Trophoblast cell (in vitro differentiated cells and primary cell): ENCODE data around the gene FRMPD4.

Experiments
- DNase-seq, 2 donors: peaks; one replicate each; pipeline ENCODE4 v3.0.0-alpha.2; 2016
- H2AFZ ChIP-seq: 2 replicates; pipeline ENCODE4 v1.6.1; 2013; ENCODE audit warnings: low read length, moderate library complexity, mild to moderate bottlenecking; ENCODE audit not compliant: insufficient read depth, poor library complexity
- H2AK5ac ChIP-seq: 2 replicates; pipeline ENCODE4 v1.6.1; 2013; ENCODE audit warnings: mild to moderate bottlenecking, low read length
- H2BK120ac ChIP-seq: 2 replicates; pipeline ENCODE4 v1.6.1; 2013; ENCODE audit warnings: low read length, mild to moderate bottlenecking, moderate library complexity; ENCODE audit not compliant: insufficient read depth, poor library complexity
- H2BK12ac ChIP-seq: 2 replicates; pipeline ENCODE4 v1.6.1; 2013; ENCODE audit warnings: mild to moderate bottlenecking, low read length, moderate library complexity
- H2BK5ac ChIP-seq: 2 replicates; pipeline ENCODE4 v1.6.1; 2013; ENCODE audit warnings: low read length, low read depth, moderate library complexity, mild to moderate bottlenecking; ENCODE audit not compliant: poor library complexity
- H3K14ac ChIP-seq: 2 replicates; pipeline ENCODE4 v1.6.1; 2013; ENCODE audit warnings: mild to moderate bottlenecking, low read length
- H3K18ac ChIP-seq: 2 replicates; pipeline ENCODE4 v1.6.1; 2013; ENCODE audit warnings: mild to moderate bottlenecking, low read length
- H3K23ac ChIP-seq: 2 replicates; pipeline ENCODE4 v1.6.1; 2013; ENCODE audit warnings: low read length
- H3K27ac ChIP-seq: 2 replicates; pipeline ENCODE4 v1.5.1; 2013; ENCODE audit warnings: low read depth, mild to moderate bottlenecking, inconsistent platforms, low read length, moderate library complexity
- H3K27me3 ChIP-seq: 2 replicates; pipeline ENCODE4 v1.6.1; 2013; ENCODE audit warnings: inconsistent platforms, mild to moderate bottlenecking, low read length, moderate library complexity; ENCODE audit not compliant: insufficient read depth
- H3K36me3 ChIP-seq, 2 experiments: 1 replicate in 1 of 2; 2 replicates in 1 of 2; pipeline ENCODE4 v1.6.1; 2013; ENCODE audit warnings: low read length in 2 of 2, mild to moderate bottlenecking in 2 of 2, moderate library complexity in 1 of 2; ENCODE audit not compliant: insufficient read depth in 2 of 2, control insufficient read depth in 1 of 2
- H3K4ac ChIP-seq: 2 replicates; pipeline ENCODE4 v1.6.1; 2013; ENCODE audit warnings: low read depth, mild to moderate bottlenecking, low read length, moderate library complexity
- H3K4me1 ChIP-seq, 2 experiments: 1 replicate in 1 of 2; 2 replicates in 1 of 2; pipeline ENCODE4 v1.6.1; 2013; ENCODE audit warnings: low read length in 2 of 2, mild to moderate bottlenecking in 2 of 2, moderate library complexity in 1 of 2; ENCODE audit not compliant: insufficient read depth in 2 of 2, control insufficient read depth in 1 of 2
- H3K4me2 ChIP-seq: 2 replicates; pipeline ENCODE4 v1.6.1; 2013; ENCODE audit warnings: inconsistent platforms, mild to moderate bottlenecking, low read length, moderate library complexity
- H3K4me3 ChIP-seq: 2 replicates; pipeline ENCODE4 v1.5.1; 2013; ENCODE audit warnings: mild to moderate bottlenecking, low read depth, low read length, inconsistent platforms
- H3K79me1 ChIP-seq: one replicate; pipeline ENCODE4 v1.6.1; 2013; ENCODE audit warnings: low read length
- H3K79me2 ChIP-seq: 2 replicates; pipeline ENCODE4 v1.6.1; 2013; ENCODE audit warnings: low read length, mild to moderate bottlenecking; ENCODE audit not compliant: control insufficient read depth, insufficient read depth, poor library complexity
- H3K9ac ChIP-seq: 2 replicates; pipeline ENCODE4 v1.6.1; 2013; ENCODE audit warnings: mild to moderate bottlenecking, low read length
- H3K9me3 ChIP-seq: 2 replicates; pipeline ENCODE4 v1.6.1; 2013; ENCODE audit warnings: low read depth, mild to moderate bottlenecking, control low read depth, inconsistent platforms, low read length; ENCODE audit not compliant: insufficient read depth
- H4K12ac ChIP-seq: 2 replicates; pipeline ENCODE4 v1.6.1; 2013; ENCODE audit warnings: low read depth, mild to moderate bottlenecking, low read length, moderate library complexity
- H4K8ac ChIP-seq: 2 replicates; pipeline ENCODE4 v1.6.1; 2013; ENCODE audit warnings: low read depth, mild to moderate bottlenecking, low read length, moderate library complexity
- H4K91ac ChIP-seq: one replicate; pipeline ENCODE4 v1.6.1; 2013; ENCODE audit warnings: low read depth, mild to moderate bottlenecking, low read length, moderate library complexity
- WGBS: extraction: QIAGEN DNeasy Blood & Tissue Kit; methylation state at CpG from one replicate; pipeline ENCODE4 v1.1.7; 2013; ENCODE audit warnings: missing lambda C conversion rate; ENCODE audit not compliant: insufficient read length, insufficient coverage; ENCODE audit errors: extremely low coverage; 5-methylcytosine and 5-hydroxymethylcytosine counted together

Gene FRMPD4

GRCh38 chrX:12753366-12753765, 615.1 kb downstream of the FRMPD4 start:
- H3K4me1 ChIP-seq = peaks cover 0 to 2% of the 10 kb centered on the region in 2 experiments
- H3K36me3 ChIP-seq = no peaks in the 10 kb centered on the region
- H4K8ac ChIP-seq = no peak overlapping the region
- no peaks in the 10 kb centered on the region for H3K79me1 ChIP-seq
- H3K4me3 ChIP-seq = no peak overlapping the region
- no peak overlapping the region for H3K27ac ChIP-seq
- no peak overlapping the region for H3K18ac ChIP-seq
- no peak overlapping the region for H2AFZ ChIP-seq
- H2BK120ac ChIP-seq = no peak overlapping the region
- H3K23ac ChIP-seq = no peak overlapping the region
- H3K4ac ChIP-seq = no peak overlapping the region
- H2BK12ac ChIP-seq = no peak overlapping the region
- no peaks in the 10 kb centered on the region for H3K27me3 ChIP-seq
- no peaks in the 10 kb centered on the region for H3K79me2 ChIP-seq
- H3K9me3 ChIP-seq = no peaks in the 10 kb centered on the region
- no peak overlapping the region for H3K4me2 ChIP-seq
- H3K14ac ChIP-seq = no peak overlapping the region
- no peak overlapping the region for H3K9ac ChIP-seq
- no CpG with 5 or more reads among the region's 2 CpGs for WGBS
- H2BK5ac ChIP-seq = no peak overlapping the region
- no peak overlapping the region for H2AK5ac ChIP-seq
- H4K12ac ChIP-seq = no peak overlapping the region
- no peak overlapping the region for H4K91ac ChIP-seq
- no peak for DNase-seq

- Histone ChIP-seq H3K4me3 (no peak overlapping the region), H2BK120ac (no peak overlapping the region), H2BK5ac (no peak overlapping the region), H3K4me2 (no peak overlapping the region), H2AK5ac (no peak overlapping the region), H2AFZ (no peak overlapping the region), H3K79me1 (no peaks in the 10 kb centered on the region), H4K8ac (no peak overlapping the region), H3K79me2 (no peaks in the 10 kb centered on the region), H3K18ac (no peak overlapping the region), H3K36me3 (no peaks in the 10 kb centered on the region), H3K14ac (no peak overlapping the region), H4K91ac (no peak overlapping the region), H3K23ac (no peak overlapping the region), H3K9me3 (no peaks in the 10 kb centered on the region), H2BK12ac (no peak overlapping the region), H3K9ac (no peak overlapping the region), H4K12ac (no peak overlapping the region), H3K4ac (no peak overlapping the region), H3K27me3 (no peaks in the 10 kb centered on the region), H3K27ac (no peak overlapping the region), H3K4me1 (peaks cover 0 to 2% of the 10 kb centered on the region in 2 experiments)
- DNase-seq = no peak
- WGBS = no CpG with 5 or more reads among the region's 3 CpGs
Observed at GRCh38 chrX:12758291-12758690, 620.0 kb downstream of the FRMPD4 start.

- no peaks in the 10 kb centered on the region for H3K27me3 ChIP-seq
- H2BK120ac ChIP-seq = no peak overlapping the region
- no peak overlapping the region for H4K12ac ChIP-seq
- H3K9ac ChIP-seq = no peak overlapping the region
- H2AFZ ChIP-seq = no peak overlapping the region
- no peaks in the 10 kb centered on the region for H3K4me1 ChIP-seq
- H2BK12ac ChIP-seq = no peak overlapping the region
- no peak overlapping the region for H3K14ac ChIP-seq
- no CpG with 5 or more reads among the region's 2 CpGs for WGBS
- H3K79me1 ChIP-seq = no peaks in the 10 kb centered on the region
- H2AK5ac ChIP-seq = no peak overlapping the region
- DNase-seq = no peak
- no peaks in the 10 kb centered on the region for H3K79me2 ChIP-seq
- H3K4ac ChIP-seq = no peak overlapping the region
- no peak overlapping the region for H3K18ac ChIP-seq
- H3K36me3 ChIP-seq = no peaks in the 10 kb centered on the region
- H3K27ac ChIP-seq = no peak overlapping the region
- H3K4me3 ChIP-seq = no peak overlapping the region
- no peak overlapping the region for H4K91ac ChIP-seq
- H3K23ac ChIP-seq = no peak overlapping the region
- no peaks in the 10 kb centered on the region for H3K9me3 ChIP-seq
- H4K8ac ChIP-seq = no peak overlapping the region
- H3K4me2 ChIP-seq = no peak overlapping the region
- H2BK5ac ChIP-seq = no peak overlapping the region
Observed at GRCh38 chrX:12767856-12768255, 629.6 kb downstream of the FRMPD4 start.

GRCh38 chrX:12768491-12768890, 630.2 kb downstream of the FRMPD4 start:
- no peak overlapping the region for H3K4me2 ChIP-seq
- no peak overlapping the region for H4K8ac ChIP-seq
- H3K4me3 ChIP-seq = no peak overlapping the region
- H2BK5ac ChIP-seq = no peak overlapping the region
- H3K23ac ChIP-seq = no peak overlapping the region
- H3K18ac ChIP-seq = no peak overlapping the region
- no peak overlapping the region for H2BK12ac ChIP-seq
- H3K14ac ChIP-seq = no peak overlapping the region
- H3K4me1 ChIP-seq = no peaks in the 10 kb centered on the region
- H3K79me1 ChIP-seq = no peaks in the 10 kb centered on the region
- no peak overlapping the region for H4K91ac ChIP-seq
- H3K79me2 ChIP-seq = no peaks in the 10 kb centered on the region
- H3K9me3 ChIP-seq = no peaks in the 10 kb centered on the region
- H4K12ac ChIP-seq = no peak overlapping the region
- H3K27me3 ChIP-seq = no peaks in the 10 kb centered on the region
- H2AFZ ChIP-seq = no peak overlapping the region
- H3K27ac ChIP-seq = no peak overlapping the region
- no peak overlapping the region for H2AK5ac ChIP-seq
- WGBS = no CpG with 5 or more reads among the region's 4 CpGs
- H3K4ac ChIP-seq = no peak overlapping the region
- H3K36me3 ChIP-seq = no peaks in the 10 kb centered on the region
- no peak for DNase-seq
- no peak overlapping the region for H2BK120ac ChIP-seq
- H3K9ac ChIP-seq = no peak overlapping the region
